ENCODE measurements around the gene RAP1A. TPM values are rescaled to one million over a fixed set of nuclear protein-coding genes. Genes with fewer than 3 reads are reported as not detected.

The RAP1A gene
- total RNA-seq, 1 experiment from 2014 or later, result 26.7 TPM

- Histone ChIP-seq H3K23ac (ENCODE audit: insufficient read length, low read depth, low read length) (no peak overlapping the region), H3K56ac (ENCODE audit: insufficient read length, low read depth, low read length) (no peak overlapping the region), H2BK5ac (ENCODE audit: insufficient read length, low read length) (no peak overlapping the region), H2BK20ac (ENCODE audit: low read depth, low read length, poor library complexity, severe bottlenecking) (no peak overlapping the region), H2BK120ac (ENCODE audit: low read depth, low read length, poor library complexity, severe bottlenecking) (no peak overlapping the region), H3K79me2 (ENCODE audit: insufficient read depth, low read length) (peaks cover 9% of the 10 kb centered on the region), H3T11ph (ENCODE audit: low read length) (no peak overlapping the region), H3K14ac (ENCODE audit: insufficient read depth, low read length) (no peak overlapping the region), H4K5ac (ENCODE audit: insufficient read length, low read depth, low read length) (no peak overlapping the region), H3K27ac (ENCODE audit: insufficient read length, low read depth, low read length) (no peak overlapping the region), H4K20me1 (ENCODE audit: control insufficient read depth, insufficient read depth, insufficient read length) (no peaks in the 10 kb centered on the region), H3K27me3 (ENCODE audit: insufficient read depth, low read length) (no peaks in the 10 kb centered on the region), H2BK12ac (ENCODE audit: insufficient read length, low read depth, low read length) (no peak overlapping the region), H3K4me2 (ENCODE audit: insufficient read depth, insufficient read length, low read length) (no peak overlapping the region), H2AK5ac (ENCODE audit: insufficient read length, low read length) (no peak overlapping the region), H3K23me2 (ENCODE audit: insufficient read length, low read depth, low read length, poor library complexity, severe bottlenecking) (peaks cover 11% of the 10 kb centered on the region), H3K4me1 (ENCODE audit: insufficient read depth, low read length) (peaks cover 2% of the 10 kb centered on the region), H3K4ac (ENCODE audit: low read depth, low read length) (no peak overlapping the region), H3K79me1 (ENCODE audit: insufficient read depth, low read depth, low read length, poor library complexity, severe bottlenecking) (peaks cover 2% of the 10 kb centered on the region), H2BK15ac (ENCODE audit: low read depth, low read length) (no peak overlapping the region), H2AFZ (ENCODE audit: low read length) (no peak overlapping the region), H3K9ac (ENCODE audit: extremely low read depth, insufficient read length, low read length) (no peak overlapping the region), H3K18ac (ENCODE audit: insufficient read length, low read depth, low read length) (no peak overlapping the region), H4K91ac (ENCODE audit: insufficient read length, low read depth, low read length) (no peak overlapping the region), H3K9me3 (ENCODE audit: control insufficient read depth, low read depth, low read length) (no peaks in the 10 kb centered on the region), H4K8ac (replicated peaks; ENCODE audit: insufficient read length, low read depth, low read length) (no peak overlapping the region)
- Mint-ChIP-seq H3K27ac (no peak overlapping the region), H3K4me3 (no peak overlapping the region), H3K4me1 (peaks cover 36 to 40% of the 10 kb centered on the region in 2 experiments), H3K36me3 (ENCODE audit: insufficient read depth in 1 of 3, low read depth in 3 of 3) (peaks cover 0 to 6% (median 5%) of the 10 kb centered on the region in 3 experiments; a peak in 5 of 7 replicates), H3K9me3 (no peaks in the 10 kb centered on the region; a peak in 1 of 5 replicates), H3K27me3 (ENCODE audit: low read depth) (no peaks in the 10 kb centered on the region; the same call in 1 of the 2 replicates)
- TF ChIP-seq CTCF (conservative IDR thresholded peaks at IDR 0.05), result no peak
- no peak for DNase-seq
- no CpG with 5 or more reads among the region's 2 CpGs for WGBS (ENCODE audit: extremely low coverage, insufficient read length, low lambda C conversion rate)
Measured at GRCh38 chr1:111751906-111752575, 132.5 kb downstream of the RAP1A start.
